SU-DHL-6 (cell line): Measurements from ENCODE around the gene FSCN2.

ENCODE experiments used
- EZH2phosphoT487 ChIP-seq: fragments of 200-600 bp; sonication (generic), shearing (Covaris generic); conservative IDR thresholded peaks from 2 replicates; pipeline ENCODE4 v1.6.1; 2018; ENCODE audit warnings: mild to moderate bottlenecking, antibody characterized with exemption, low read length, moderate library complexity, mixed read lengths
- TF ChIP-seq, protein P1 (sequence below): fragments of 200-600 bp; sonication (generic); IDR thresholded peaks from one replicate; pipeline ENCODE4 v1.5.1; 2017; ENCODE audit warnings: antibody characterized with exemption, mild to moderate bottlenecking, low read length, moderate library complexity; ENCODE audit not compliant: insufficient read depth, poor library complexity, severe bottlenecking

DNA sequence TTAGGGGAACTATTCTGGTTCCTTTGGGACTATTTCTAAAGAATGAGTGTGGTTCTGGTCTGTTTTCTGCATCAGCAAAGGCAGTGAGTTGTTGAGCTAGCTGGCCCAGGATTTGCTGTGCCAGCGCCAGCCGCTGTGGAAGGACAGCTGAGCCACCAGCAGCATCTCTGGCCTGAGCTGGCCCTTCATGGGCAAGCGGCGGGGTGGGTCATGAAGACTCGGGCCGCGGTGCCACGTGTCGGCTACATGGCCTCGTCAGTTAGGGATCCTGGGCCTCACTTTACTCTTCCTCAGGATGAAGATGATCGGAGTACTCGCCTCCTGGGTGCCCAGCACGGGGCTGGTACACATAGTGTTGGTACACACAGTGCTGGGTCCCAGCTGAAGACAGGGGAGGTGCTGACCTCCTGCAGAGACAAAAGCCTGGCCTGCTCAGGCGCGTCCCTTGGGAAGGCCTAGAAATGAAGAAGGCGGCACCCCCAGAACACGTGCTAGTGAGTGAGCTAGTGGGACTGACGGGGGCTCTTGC is 41.9 kb downstream of the FSCN2 start:
- TF ChIP-seq EZH2phosphoT487, result no peak
- TF ChIP-seq, protein P1, sequence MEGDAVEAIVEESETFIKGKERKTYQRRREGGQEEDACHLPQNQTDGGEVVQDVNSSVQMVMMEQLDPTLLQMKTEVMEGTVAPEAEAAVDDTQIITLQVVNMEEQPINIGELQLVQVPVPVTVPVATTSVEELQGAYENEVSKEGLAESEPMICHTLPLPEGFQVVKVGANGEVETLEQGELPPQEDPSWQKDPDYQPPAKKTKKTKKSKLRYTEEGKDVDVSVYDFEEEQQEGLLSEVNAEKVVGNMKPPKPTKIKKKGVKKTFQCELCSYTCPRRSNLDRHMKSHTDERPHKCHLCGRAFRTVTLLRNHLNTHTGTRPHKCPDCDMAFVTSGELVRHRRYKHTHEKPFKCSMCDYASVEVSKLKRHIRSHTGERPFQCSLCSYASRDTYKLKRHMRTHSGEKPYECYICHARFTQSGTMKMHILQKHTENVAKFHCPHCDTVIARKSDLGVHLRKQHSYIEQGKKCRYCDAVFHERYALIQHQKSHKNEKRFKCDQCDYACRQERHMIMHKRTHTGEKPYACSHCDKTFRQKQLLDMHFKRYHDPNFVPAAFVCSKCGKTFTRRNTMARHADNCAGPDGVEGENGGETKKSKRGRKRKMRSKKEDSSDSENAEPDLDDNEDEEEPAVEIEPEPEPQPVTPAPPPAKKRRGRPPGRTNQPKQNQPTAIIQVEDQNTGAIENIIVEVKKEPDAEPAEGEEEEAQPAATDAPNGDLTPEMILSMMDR, result no peak
